Peyer's patch (tissue), 4 donors: ENCODE data around the gene DCP1B.

ENCODE experiments used
- CTCF ChIP-seq, 6 experiments: fragments of 450-650 bp in 4 of 6; fragments of 200-600 bp in 2 of 6; sonication (generic) in 1 of 6; IDR thresholded peaks; one replicate each; pipeline ENCODE4 v1.5.1; 2017 to 2019; ENCODE audit warnings: antibody characterized with exemption in 6 of 6, mild to moderate bottlenecking in 3 of 6, moderate library complexity in 1 of 6
- POLR2A ChIP-seq, 2 donors: fragments of 450-650 bp; IDR thresholded peaks; one replicate each; pipeline ENCODE4 v1.5.1; 2017; ENCODE audit warnings: antibody characterized with exemption in 2 of 2, mild to moderate bottlenecking in 2 of 2, moderate library complexity in 2 of 2

- no peak for TF ChIP-seq CTCF (IDR thresholded peaks at IDR 0.05)
- no peak for TF ChIP-seq POLR2A (IDR thresholded peaks at IDR 0.05)
Observed at GRCh38 chr12:2029851-2030250, 25.6 kb upstream of the DCP1B start.
